A549 (cell line): ENCODE measurements around the gene AFAP1. TPM values are rescaled to one million over a fixed set of nuclear protein-coding genes. Genes with fewer than 3 reads are reported as not detected.
A peak's percentile ranks its signal among the peaks of the same experiment; 100 is the strongest.

ENCODE experiments used
- ATAC-seq, 2 experiments: fragments of 200-7000 bp in 1 of 2; fragments of >200 bp in 1 of 2; cut with Nextera tagmentation in 1 of 2; cut with Tn5 transposase in 1 of 2; 3 replicates each; pipeline versions ENCODE4 v1.8.0 to v1.9.1; 2018 to 2020; ENCODE audit warnings: mild to moderate bottlenecking in 1 of 2, moderate library complexity in 1 of 2
- CTCF ChIA-PET: fragments of 300-600 bp; sonication (Branson Sonifier 250); formaldehyde crosslinking; extraction: SDS; loops from one replicate; lab custom pipeline; 2021; ENCODE audit warnings: antibody characterized with exemption, inconsistent platforms; lab: Yijun Ruan, JAX
- POLR2A ChIA-PET: fragments of 350-600 bp; formaldehyde crosslinking; extraction: SDS; loops from one replicate; lab custom pipeline; 2021; ENCODE audit warnings: antibody characterized with exemption, inconsistent platforms; lab: Yijun Ruan, JAX
- DNase-seq, 2 experiments: peaks; one replicate each; pipeline versions ENCODE4 v3.0.0 to v3.0.0-alpha.2; 2011 to 2016; ENCODE audit warnings: low read depth in 1 of 2, low spot score in 1 of 2
- FAIRE-seq: peaks from 2 replicates; lab custom pipeline; 2011; peaks lifted over from hg19 to GRCh38; lab: Jason Lieb, UNC
- H3K27ac ChIP-seq, 2 experiments: fragments of >200 bp; sonication (Bioruptor Twin); formaldehyde crosslinking; 3 replicates each; pipeline ENCODE4 v1.5.1; 2016 to 2017
- H3K4me1 ChIP-seq: fragments of >200 bp; sonication (Bioruptor Twin); formaldehyde crosslinking; 3 replicates; pipeline ENCODE4 v1.6.1; 2016
- H3K4me2 ChIP-seq: fragments of >200 bp; sonication (Bioruptor Twin); formaldehyde crosslinking; 3 replicates; pipeline ENCODE4 v1.6.1; 2016
- H3K4me3 ChIP-seq: fragments of >200 bp; sonication (Bioruptor Twin); formaldehyde crosslinking; 3 replicates; pipeline ENCODE4 v1.5.1; 2016
- H3K9me3 ChIP-seq: fragments of >200 bp; sonication (Bioruptor Twin); formaldehyde crosslinking; 3 replicates; pipeline ENCODE4 v1.6.1; 2016
- BHLHE40 ChIP-seq: IDR thresholded peaks from 2 replicates; pipeline ENCODE4 v1.6.1; 2012; ENCODE audit warnings: low read depth, low read length, inconsistent platforms
- CBX2 ChIP-seq: fragments of 200-600 bp; sonication (generic); IDR thresholded peaks from 2 replicates; pipeline ENCODE4 v1.6.1; 2016; ENCODE audit warnings: low read depth, mild to moderate bottlenecking, borderline replicate concordance
- CBX8 ChIP-seq: fragments of 200-600 bp; sonication (generic); IDR thresholded peaks from 2 replicates; pipeline ENCODE4 v1.6.1; 2016
- CEBPB ChIP-seq, 2 experiments: fragments of >200 bp in 1 of 2; sonication (Bioruptor Twin) in 1 of 2; formaldehyde crosslinking in 1 of 2; IDR thresholded peaks; 2 replicates each; pipeline ENCODE4 v1.6.1; 2012 to 2016
- CHD4 ChIP-seq: fragments of 200-600 bp; sonication (generic); IDR thresholded peaks from 2 replicates; pipeline ENCODE4 v1.6.1; 2016; ENCODE audit warnings: antibody characterized with exemption, mild to moderate bottlenecking, borderline replicate concordance
- CTCF ChIP-seq: fragments of >200 bp; sonication (Bioruptor Twin); formaldehyde crosslinking; IDR thresholded peaks from 3 replicates; pipeline ENCODE4 v1.5.1; 2016
- FOSB ChIP-seq: fragments of 250-450 bp; sonication (Bioruptor Pico); IDR thresholded peaks from 2 replicates; pipeline ENCODE4 v1.5.0; 2020; ENCODE audit warnings: mild to moderate bottlenecking, moderate library complexity
- FOXS1 ChIP-seq: fragments of 250-450 bp; sonication (Bioruptor Pico); IDR thresholded peaks from 2 replicates; pipeline ENCODE4 v1.5.0; 2020; ENCODE audit warnings: mild to moderate bottlenecking, moderate library complexity
- HDAC2 ChIP-seq: fragments of 200-600 bp; sonication (generic); IDR thresholded peaks from 2 replicates; pipeline ENCODE4 v1.6.1; 2016
- HOXB13 ChIP-seq: fragments of 250-450 bp; sonication (Bioruptor Pico); IDR thresholded peaks from 2 replicates; pipeline ENCODE4 v1.5.0; 2020; ENCODE audit warnings: low read depth, mild to moderate bottlenecking, moderate library complexity
- MAFK ChIP-seq: fragments of 450-650 bp; IDR thresholded peaks from 2 replicates; pipeline ENCODE4 v1.6.1; 2014; ENCODE audit not compliant: partially characterized antibody
- MAZ ChIP-seq: fragments of 150-350 bp; IDR thresholded peaks from 2 replicates; pipeline ENCODE4 v1.6.1; 2014; ENCODE audit warnings: antibody characterized with exemption, low read depth, low read length, borderline replicate concordance
- NFE2L2 ChIP-seq: fragments of 150-350 bp; conservative IDR thresholded peaks from 2 replicates; pipeline ENCODE4 v1.6.1; 2014; ENCODE audit warnings: low read length
- NPAS2 ChIP-seq: fragments of 250-450 bp; sonication (Bioruptor Pico); IDR thresholded peaks from 2 replicates; pipeline ENCODE4 v1.8.0; 2022; ENCODE audit warnings: mild to moderate bottlenecking, moderate library complexity, borderline replicate concordance
- POLR2A ChIP-seq: IDR thresholded peaks from 2 replicates; pipeline ENCODE4 v1.6.1; 2012; ENCODE audit warnings: mild to moderate bottlenecking, low read length
- POLR2AphosphoS2 ChIP-seq: conservative IDR thresholded peaks from 2 replicates; pipeline ENCODE4 v1.6.1; 2012; ENCODE audit warnings: low read length, improper control_type of control experiment, inconsistent platforms
- RFX5 ChIP-seq: fragments of 450-650 bp; IDR thresholded peaks from 2 replicates; pipeline ENCODE4 v1.7.1; 2014; ENCODE audit warnings: antibody characterized with exemption, mild to moderate bottlenecking, moderate library complexity
- RNF2 ChIP-seq: fragments of 200-600 bp; sonication (generic); IDR thresholded peaks from 2 replicates; pipeline ENCODE4 v1.6.1; 2016; ENCODE audit warnings: low read depth, mild to moderate bottlenecking, antibody characterized with exemption, moderate library complexity, borderline replicate concordance
- ZFP36 ChIP-seq: fragments of 450-650 bp; IDR thresholded peaks from 2 replicates; pipeline ENCODE4 v1.6.1; 2014; ENCODE audit warnings: borderline replicate concordance; ENCODE audit not compliant: partially characterized antibody
- WGBS: methylation state at CpG from one replicate; pipeline ENCODE4 v1.1.6; 2017; ENCODE audit errors: missing lambda C conversion rate; 5-methylcytosine and 5-hydroxymethylcytosine counted together
- polyA plus RNA-seq, 4 experiments: library from polyadenylated mRNA; depleted of rRNA in 3 of 4; stranded (reverse); fragments of >200 nt; fragmentation: RNase III in 1 of 4; extraction: RNeasy Plus Mini Kit Qiagen cat#74134 plus additional on column Dnase treatment in 1 of 4; gene quantifications; 2 replicates in 3 of 4; 3 replicates in 1 of 4; pipeline ENCODE4 v1.2.3, GENCODE V29; 2011 to 2017

The AFAP1 gene
- polyA plus RNA-seq, 2 of the 4 experiments (the other 2 are of a cell fraction) = 25.4 to 29.6 TPM

GRCh38 chr4:7737268-7737645, 202.4 kb downstream of the AFAP1 start:
- Histone ChIP-seq H3K4me3 (no peak overlapping the region), H3K4me1 (no peaks in the 10 kb centered on the region), H3K4me2 (no peak overlapping the region), H3K27ac (no peak overlapping the region), H3K9me3 (no peaks in the 10 kb centered on the region)
- TF ChIP-seq HOXB13 (CRISPR knock-in tag) (no peak), CHD4 (no peak), BHLHE40 (no peak), CBX8 (no peak), POLR2A (no peak)
- WGBS = 86% methylated on average over 10 of the region's 14 CpGs
- no peak for ATAC-seq
- no peak for FAIRE-seq
- POLR2A ChIA-PET = no interaction called here
- no peak for DNase-seq
- CTCF ChIA-PET = no interaction called here

- H3K27ac ChIP-seq = no peak overlapping the region
- no peak overlapping the region for H3K4me2 ChIP-seq
- FAIRE-seq (no peak), DNase-seq (no peak), ATAC-seq (peak in 1 of 2 experiments; percentile 50; a peak in 3 of 6 replicates)
- TF ChIP-seq RNF2 (no peak), ZFP36 (peak; percentile 79)
- H3K9me3 ChIP-seq = no peaks in the 10 kb centered on the region
- 68% methylated on average over 11 of the region's 31 CpGs for WGBS
- H3K4me3 ChIP-seq = no peak overlapping the region
- no peaks in the 10 kb centered on the region for H3K4me1 ChIP-seq
- ChIA-PET POLR2A (no interaction called here), CTCF (interaction anchor here (1.5 kb wide), 1 partner anchor 17 kb away, joined by 8 read pairs; no protein-coding TSS in a partner anchor)
Measured at GRCh38 chr4:7736436-7737267, 203.0 kb downstream of the AFAP1 start.

- WGBS = 60% methylated on average over 1 of the region's 8 CpGs
- H3K4me3 ChIP-seq = no peak overlapping the region
- DNase-seq (no peak), ATAC-seq (peak; percentile 12 to 33; a peak in 3 of 6 replicates), FAIRE-seq (no peak)
- no peaks in the 10 kb centered on the region for H3K4me1 ChIP-seq
- TF ChIP-seq NPAS2 (CRISPR knock-in tag) (no peak), RFX5 (no peak), MAFK (no peak), CBX2 (no peak), NFE2L2 (no peak), FOSB (CRISPR knock-in tag) (no peak), FOXS1 (CRISPR knock-in tag) (no peak), CEBPB (IDR thresholded peaks at IDR 0.05) (no peak), HOXB13 (CRISPR knock-in tag) (no peak), POLR2AphosphoS2 (no peak), MAZ (no peak), BHLHE40 (no peak), CBX8 (no peak), HDAC2 (no peak), CTCF (no peak)
- ChIA-PET POLR2A (no interaction called here), CTCF (interaction anchor here (0.6 to 1.5 kb wide), 2 partner anchors 16 to 66 kb away, joined by 3 to 8 read pairs; no protein-coding TSS in a partner anchor)
- H3K4me2 ChIP-seq = no peak overlapping the region
- no peaks in the 10 kb centered on the region for H3K9me3 ChIP-seq
- H3K27ac ChIP-seq = no peak overlapping the region
Measured at GRCh38 chr4:7735961-7736360, 203.7 kb downstream of the AFAP1 start.

- 83% methylated on average over 5 of the region's 5 CpGs for WGBS
- no peak overlapping the region for H3K27ac ChIP-seq
- no peak overlapping the region for H3K4me2 ChIP-seq
- ATAC-seq (no peak), DNase-seq (no peak), FAIRE-seq (no peak)
- POLR2A ChIA-PET = no interaction called here
- no peaks in the 10 kb centered on the region for H3K4me1 ChIP-seq
- no peak overlapping the region for H3K4me3 ChIP-seq
- H3K9me3 ChIP-seq = no peaks in the 10 kb centered on the region
- TF ChIP-seq ZFP36 = peak; percentile 44
- no peak for TF ChIP-seq CTCF
- TF ChIP-seq, all 56 proteins: peak for 1
- CTCF ChIA-PET = interaction anchor here (0.6 to 1.5 kb wide), 3 partner anchors 14 to 66 kb away, joined by 3 to 8 read pairs (median 3); no protein-coding TSS in a partner anchor
Measured at GRCh38 chr4:7735395-7735794, 204.3 kb downstream of the AFAP1 start.
